Retina (tissue), 1 donor: ENCODE measurements around the gene TMPRSS9.

Experiments used
- DNase-seq: peaks from one replicate; pipeline ENCODE4 v3.0.0-alpha.2; 2016

Gene TMPRSS9

GRCh38 chr19:2424686-2425621 is 64.9 kb downstream of the TMPRSS9 start:
- peak; percentile 60 for DNase-seq

- peak; percentile 13 for DNase-seq
Observed at GRCh38 chr19:2425622-2426581, 65.8 kb downstream of the TMPRSS9 start.

- no peak for DNase-seq
Observed at GRCh38 chr19:2426611-2427428, 66.8 kb downstream of the TMPRSS9 start.

- DNase-seq: peak; percentile 100
Observed at GRCh38 chr19:2427429-2428320, 67.6 kb downstream of the TMPRSS9 start, which contains the start of gene TIMM13. TIMM13 (minus strand) TSS chr19:2427586; CDS start chr19:2427533, 53 bp downstream.

- DNase-seq: peak; percentile 84
Observed at GRCh38 chr19:2428321-2428690, 68.2 kb downstream of the TMPRSS9 start.

GRCh38 chr19:2428756-2429711 is 69.0 kb downstream of the TMPRSS9 start:
- DNase-seq: peak; percentile 48

- DNase-seq: peak; percentile 46
Observed at GRCh38 chr19:2429917-2430535, 70.0 kb downstream of the TMPRSS9 start.

GRCh38 chr19:2431318-2432055 is 71.4 kb downstream of the TMPRSS9 start:
- no peak for DNase-seq

- no peak for DNase-seq
Observed at GRCh38 chr19:2432131-2432848, 72.2 kb downstream of the TMPRSS9 start.

- DNase-seq: no peak
Observed at GRCh38 chr19:2433854-2434253, 73.8 kb downstream of the TMPRSS9 start.

GRCh38 chr19:2434267-2434666 is 74.2 kb downstream of the TMPRSS9 start:
- no peak for DNase-seq

- no peak for DNase-seq
Observed at GRCh38 chr19:2434721-2435265, 74.7 kb downstream of the TMPRSS9 start.

GRCh38 chr19:2436384-2436783 is 76.3 kb downstream of the TMPRSS9 start:
- DNase-seq: no peak

GRCh38 chr19:2436926-2437325 is 76.9 kb downstream of the TMPRSS9 start:
- no peak for DNase-seq

GRCh38 chr19:2438178-2438577 is 78.1 kb downstream of the TMPRSS9 start:
- no peak for DNase-seq

GRCh38 chr19:2440515-2440914 is 80.5 kb downstream of the TMPRSS9 start:
- no peak for DNase-seq

GRCh38 chr19:2441096-2441752 is 81.2 kb downstream of the TMPRSS9 start:
- no peak for DNase-seq
